CD14-positive monocyte (primary cell): ENCODE results near the gene GABARAP. TPM values are rescaled to one million over a fixed set of nuclear protein-coding genes. Genes with fewer than 3 reads are reported as not detected.

Source experiments
- DNase-seq, 3 donors: peaks; one replicate each; pipeline ENCODE4 v3.0.0-alpha.2; 2011 to 2022
- H2AFZ ChIP-seq: 2 replicates; pipeline ENCODE4 v1.6.0; 2012; ENCODE audit warnings: mild to moderate bottlenecking, low read depth, low read length, inconsistent platforms; ENCODE audit not compliant: insufficient read depth, poor library complexity, severe bottlenecking
- H3K27ac ChIP-seq, 2 donors: 1 replicate in 1 of 2; 2 replicates in 1 of 2; pipeline ENCODE4 v1.5.1; 2012 to 2013; ENCODE audit warnings: low read length in 2 of 2, control low read depth in 1 of 2, inconsistent platforms in 1 of 2, low read depth in 1 of 2, mild to moderate bottlenecking in 1 of 2
- H3K27me3 ChIP-seq, 2 donors: one replicate each; pipeline versions ENCODE4 v1.6.0 to v1.6.1; 2011 to 2013; ENCODE audit warnings: low read length in 2 of 2; ENCODE audit not compliant: control insufficient read depth in 2 of 2, insufficient read depth in 2 of 2
- H3K36me3 ChIP-seq, 2 donors: replicated peaks in 1 of 2; 1 replicate in 1 of 2; 2 replicates in 1 of 2; pipeline versions ENCODE4 v1.5.1 to v1.6.1; 2012 to 2013; ENCODE audit warnings: low read length in 2 of 2, control low read depth in 1 of 2, inconsistent platforms in 1 of 2, mild to moderate bottlenecking in 1 of 2; ENCODE audit not compliant: insufficient read depth in 2 of 2, control insufficient read depth in 1 of 2
- H3K4me1 ChIP-seq, 2 donors: 1 replicate in 1 of 2; 2 replicates in 1 of 2; pipeline versions ENCODE4 v1.5.1 to v1.6.1; 2012 to 2013; ENCODE audit warnings: low read length in 2 of 2, control low read depth in 1 of 2, inconsistent platforms in 1 of 2, mild to moderate bottlenecking in 1 of 2, moderate library complexity in 1 of 2; ENCODE audit not compliant: insufficient read depth in 2 of 2, control insufficient read depth in 1 of 2
- H3K4me2 ChIP-seq: replicated peaks from 2 replicates; pipeline ENCODE3; 2012; ENCODE audit warnings: low read length, moderate library complexity, mild to moderate bottlenecking; ENCODE audit not compliant: poor library complexity, severe bottlenecking; ENCODE audit errors: extremely low read depth
- H3K4me3 ChIP-seq, 3 experiments: fragments of 200-600 bp in 1 of 3; sonication (generic) in 1 of 3; replicated peaks in 1 of 3; 1 replicate in 2 of 3; 2 replicates in 1 of 3; pipeline ENCODE4 v1.5.1; 2011 to 2013; ENCODE audit warnings: low read length in 3 of 3, mild to moderate bottlenecking in 3 of 3, control low read depth in 2 of 3, low read depth in 2 of 3, inconsistent platforms in 1 of 3, moderate library complexity in 1 of 3
- H3K79me2 ChIP-seq: 2 replicates; pipeline ENCODE4 v1.6.0; 2012; ENCODE audit warnings: mild to moderate bottlenecking, control low read depth, inconsistent platforms, low read length, moderate library complexity; ENCODE audit not compliant: insufficient read depth
- H3K9ac ChIP-seq: 2 replicates; pipeline ENCODE4 v1.6.0; 2017; ENCODE audit warnings: low read length, mild to moderate bottlenecking; ENCODE audit not compliant: insufficient read depth, poor library complexity, severe bottlenecking
- H3K9me3 ChIP-seq, 2 donors: replicated peaks in 1 of 2; 1 replicate in 1 of 2; 2 replicates in 1 of 2; pipeline versions ENCODE4 v1.5.1 to v1.6.1; 2012 to 2013; ENCODE audit warnings: low read length in 2 of 2, control low read depth in 1 of 2; ENCODE audit not compliant: control insufficient read depth in 1 of 2, insufficient read depth in 1 of 2
- H4K20me1 ChIP-seq: 2 replicates; pipeline ENCODE4 v1.6.0; 2012; ENCODE audit warnings: mild to moderate bottlenecking, low read length, control low read depth, moderate library complexity; ENCODE audit not compliant: insufficient read depth
- H3K27ac Mint-ChIP-seq, 7 donors: one replicate each; pipeline ENCODE4 v1.8.0; 2020; ENCODE audit warnings: mild to moderate bottlenecking in 7 of 7, mixed read lengths in 7 of 7, moderate library complexity in 6 of 7, inconsistent platforms in 2 of 7
- H3K27me3 Mint-ChIP-seq, 3 donors: one replicate each; pipeline ENCODE4 v1.8.0; 2021 to 2022; ENCODE audit warnings: low read depth in 3 of 3, mild to moderate bottlenecking in 3 of 3, mixed read lengths in 3 of 3, moderate library complexity in 3 of 3, inconsistent platforms in 1 of 3
- H3K36me3 Mint-ChIP-seq, 2 donors: one replicate each; pipeline ENCODE4 v1.8.0; 2020; ENCODE audit warnings: mixed read lengths in 2 of 2, inconsistent platforms in 1 of 2, mild to moderate bottlenecking in 1 of 2
- H3K4me1 Mint-ChIP-seq: one replicate; pipeline ENCODE4 v1.8.0; 2020; ENCODE audit warnings: mild to moderate bottlenecking, mixed read lengths
- H3K4me3 Mint-ChIP-seq, 2 donors: one replicate each; pipeline ENCODE4 v1.8.0; 2020; ENCODE audit warnings: mild to moderate bottlenecking in 2 of 2, mixed read lengths in 2 of 2, moderate library complexity in 1 of 2
- H3K9me3 Mint-ChIP-seq, 7 donors: one replicate each; pipeline ENCODE4 v1.8.0; 2020 to 2022; ENCODE audit warnings: mixed read lengths in 7 of 7, mild to moderate bottlenecking in 6 of 7, moderate library complexity in 6 of 7, inconsistent platforms in 2 of 7
- WGBS: methylation state at CpG from one replicate; pipeline ENCODE4 v1.1.5; 2013; ENCODE audit warnings: missing lambda C conversion rate; ENCODE audit not compliant: insufficient coverage; 5-methylcytosine and 5-hydroxymethylcytosine counted together
- intact Hi-C, 2 donors: fragments of 100-400 bp; cut with micrococcal nuclease; formaldehyde crosslinking; loops; one replicate each; pipeline versions ENCODE4 v1.15.0 to v1.15.1; 2023
- polyA plus RNA-seq, 3 donors: library from polyadenylated mRNA; depleted of rRNA in 1 of 3; unstranded in 2 of 3; stranded (reverse) in 1 of 3; fragments of 300-500 nt in 2 of 3; fragments of >200 nt in 1 of 3; fragmentation: Illumina TruSeq in 2 of 3; gene quantifications; 1 replicate in 2 of 3; 2 replicates in 1 of 3; pipeline ENCODE4 v1.2.3, GENCODE V29; 2012 to 2021
- TF ChIP-seq, protein P1 (sequence below): fragments of 200-600 bp; IDR thresholded peaks from one replicate; pipeline ENCODE4 v1.8.0; 2022; ENCODE audit warnings: antibody characterized with exemption, mild to moderate bottlenecking

GABARAP gene
- polyA plus RNA-seq, 3 donors: 1,029 to 2,937 (median 2,814) TPM

DNA sequence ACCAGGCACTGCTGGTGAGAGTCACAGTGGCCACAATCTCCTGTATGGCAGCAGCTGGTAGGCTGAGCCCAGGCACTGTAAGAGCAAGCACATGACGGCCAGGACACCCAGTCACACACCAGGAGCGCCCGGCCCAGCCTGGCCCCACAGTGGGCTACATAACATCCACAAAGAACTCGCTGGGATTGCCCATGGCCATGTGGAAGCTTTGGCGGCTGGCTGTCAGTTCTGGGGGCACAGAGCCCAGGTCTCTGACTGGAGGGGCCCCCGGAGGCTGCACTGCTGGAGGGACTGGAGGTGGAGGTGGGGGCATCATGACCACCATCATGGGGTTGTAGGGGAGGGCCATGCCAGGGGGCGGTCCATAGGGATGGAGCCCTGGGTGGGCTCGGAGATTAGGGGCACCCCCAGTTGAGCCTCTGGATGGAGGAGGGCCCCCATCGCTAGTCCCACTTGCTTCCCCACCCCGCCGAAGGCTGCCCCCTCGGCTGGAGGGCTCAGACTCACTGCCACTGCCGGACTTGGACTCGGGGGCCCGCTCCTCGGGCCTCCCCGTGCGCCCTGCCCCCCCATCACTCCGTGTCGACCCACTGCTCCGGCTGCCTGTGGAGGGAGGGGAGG is 16.4 kb downstream of the GABARAP start:
- intact Hi-C loops: no loop called here
- Mint-ChIP-seq H3K9me3 (peaks cover 0 to 2% (median 0%) of the 10 kb centered on the region in 7 donors), H3K27ac (no peak overlapping the region), H3K4me3 (no peak overlapping the region), H3K36me3 (peaks cover 80 to 95% of the 10 kb centered on the region in 2 donors), H3K27me3 (peaks cover 0 to 2% (median 0%) of the 10 kb centered on the region in 3 donors), H3K4me1 (peaks cover 12% of the 10 kb centered on the region)
- no peak overlapping the region for H3K4me3 ChIP-seq
- H3K4me1 ChIP-seq: peaks cover 7 to 12% of the 10 kb centered on the region in 2 donors
- H3K27me3 ChIP-seq: no peaks in the 10 kb centered on the region
- no peak overlapping the region for H3K27ac ChIP-seq
- H3K9me3 ChIP-seq: no peaks in the 10 kb centered on the region
- H2AFZ ChIP-seq: no peak overlapping the region
- H3K36me3 ChIP-seq: peaks cover 66 to 95% of the 10 kb centered on the region in 2 donors
- 89% methylated on average over 4 of the region's 21 CpGs for WGBS
- no peak overlapping the region for H3K4me2 ChIP-seq
- DNase-seq: no peak
- H4K20me1 ChIP-seq: peaks cover 18% of the 10 kb centered on the region
- TF ChIP-seq, protein P1, sequence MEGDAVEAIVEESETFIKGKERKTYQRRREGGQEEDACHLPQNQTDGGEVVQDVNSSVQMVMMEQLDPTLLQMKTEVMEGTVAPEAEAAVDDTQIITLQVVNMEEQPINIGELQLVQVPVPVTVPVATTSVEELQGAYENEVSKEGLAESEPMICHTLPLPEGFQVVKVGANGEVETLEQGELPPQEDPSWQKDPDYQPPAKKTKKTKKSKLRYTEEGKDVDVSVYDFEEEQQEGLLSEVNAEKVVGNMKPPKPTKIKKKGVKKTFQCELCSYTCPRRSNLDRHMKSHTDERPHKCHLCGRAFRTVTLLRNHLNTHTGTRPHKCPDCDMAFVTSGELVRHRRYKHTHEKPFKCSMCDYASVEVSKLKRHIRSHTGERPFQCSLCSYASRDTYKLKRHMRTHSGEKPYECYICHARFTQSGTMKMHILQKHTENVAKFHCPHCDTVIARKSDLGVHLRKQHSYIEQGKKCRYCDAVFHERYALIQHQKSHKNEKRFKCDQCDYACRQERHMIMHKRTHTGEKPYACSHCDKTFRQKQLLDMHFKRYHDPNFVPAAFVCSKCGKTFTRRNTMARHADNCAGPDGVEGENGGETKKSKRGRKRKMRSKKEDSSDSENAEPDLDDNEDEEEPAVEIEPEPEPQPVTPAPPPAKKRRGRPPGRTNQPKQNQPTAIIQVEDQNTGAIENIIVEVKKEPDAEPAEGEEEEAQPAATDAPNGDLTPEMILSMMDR: no peak
- peaks cover 15% of the 10 kb centered on the region for H3K79me2 ChIP-seq
- no peak overlapping the region for H3K9ac ChIP-seq

DNA sequence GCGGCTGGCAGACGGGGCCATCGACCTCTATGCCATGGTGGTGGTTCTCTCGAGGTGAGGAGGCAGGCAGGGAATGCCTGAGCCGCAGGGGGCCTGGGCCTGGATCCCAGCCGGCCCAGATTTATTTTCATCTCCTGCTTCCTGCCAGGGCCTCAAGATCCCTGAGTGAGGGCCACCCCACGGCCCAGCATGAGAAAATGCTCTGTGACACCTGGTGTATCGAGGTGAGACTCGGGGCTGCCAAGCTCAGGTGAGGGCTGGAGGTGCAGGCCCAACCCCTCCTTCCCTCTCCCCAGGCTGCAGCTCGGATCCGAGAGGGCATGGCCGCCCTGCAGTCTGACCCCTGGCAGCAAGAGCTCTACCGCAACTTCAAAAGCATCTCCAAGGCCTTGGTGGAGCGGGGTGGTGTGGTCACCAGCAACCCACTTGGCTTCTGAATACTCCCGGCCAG is 17.6 kb downstream of the GABARAP start:
- Mint-ChIP-seq H3K4me3 (no peak overlapping the region), H3K9me3 (peaks cover 0 to 2% (median 0%) of the 10 kb centered on the region in 7 donors), H3K36me3 (peaks cover 72 to 83% of the 10 kb centered on the region in 2 donors), H3K27me3 (peaks cover 0 to 2% (median 0%) of the 10 kb centered on the region in 3 donors), H3K4me1 (peaks cover 19% of the 10 kb centered on the region), H3K27ac (peak overlapping the region in 2 of 7 donors; percentile 25 to 41)
- DNase-seq: no peak
- peaks cover 18% of the 10 kb centered on the region for H4K20me1 ChIP-seq
- TF ChIP-seq, protein P1: no peak
- H3K4me3 ChIP-seq: no peak overlapping the region
- H3K27me3 ChIP-seq: no peaks in the 10 kb centered on the region
- H3K27ac ChIP-seq: no peak overlapping the region
- intact Hi-C loops: loop anchor here (5.0 kb wide), 1 partner anchor 73 kb away; no protein-coding TSS in a partner anchor
- peaks cover 14 to 21% of the 10 kb centered on the region in 2 donors for H3K4me1 ChIP-seq
- H3K79me2 ChIP-seq: peaks cover 19% of the 10 kb centered on the region
- no peak overlapping the region for H2AFZ ChIP-seq
- H3K9me3 ChIP-seq: no peaks in the 10 kb centered on the region
- 98% methylated on average over 12 of the region's 15 CpGs for WGBS
- H3K36me3 ChIP-seq: peaks cover 58 to 83% of the 10 kb centered on the region in 2 donors
- H3K9ac ChIP-seq: no peak overlapping the region
- no peak overlapping the region for H3K4me2 ChIP-seq
